Adrenal gland (tissue), 12 donors: ENCODE measurements around the gene DOK7. TPM values are rescaled to one million over a fixed set of nuclear protein-coding genes. Genes with fewer than 3 reads are reported as not detected.

Experiments used
- DNase-seq, 7 donors: peaks; one replicate each; pipeline ENCODE4 v3.0.0-alpha.2; 2019 to 2020
- H3K27ac ChIP-seq, 5 donors: fragments of 200-600 bp; sonication (generic) in 4 of 5; 1 replicate in 3 of 5; 2 replicates in 2 of 5; pipeline versions ENCODE4 v1.5.1 to v1.8.0; 2016 to 2020; ENCODE audit warnings: mild to moderate bottlenecking in 1 of 5
- H3K27me3 ChIP-seq: fragments of 200-600 bp; 2 replicates; pipeline ENCODE4 v1.8.0; 2021
- H3K36me3 ChIP-seq, 2 donors: fragments of 200-600 bp; replicated peaks in 1 of 2; 1 replicate in 1 of 2; 2 replicates in 1 of 2; pipeline versions ENCODE4 v1.5.1 to v1.8.0; 2018 to 2022
- H3K4me1 ChIP-seq, 2 donors: fragments of 200-600 bp; replicated peaks in 1 of 2; 1 replicate in 1 of 2; 2 replicates in 1 of 2; pipeline versions ENCODE4 v1.5.1 to v1.8.0; 2018 to 2021
- H3K4me3 ChIP-seq, 4 donors: fragments of 200-600 bp; sonication (generic) in 3 of 4; one replicate each; pipeline ENCODE4 v1.5.1; 2016 to 2018
- H3K9me3 ChIP-seq, 3 donors: fragments of 200-600 bp; sonication (generic) in 1 of 3; replicated peaks in 1 of 3; 1 replicate in 2 of 3; 2 replicates in 1 of 3; pipeline versions ENCODE4 v1.5.1 to v1.8.0; 2016 to 2021
- POLR2A ChIP-seq, 2 donors: fragments of 450-650 bp; IDR thresholded peaks; one replicate each; pipeline ENCODE4 v1.6.1; 2017; ENCODE audit warnings: antibody characterized with exemption in 2 of 2, mild to moderate bottlenecking in 2 of 2, moderate library complexity in 1 of 2
- WGBS, 4 donors: extraction: QIAGEN DNeasy Blood & Tissue Kit in 2 of 4; methylation state at CpG; one replicate each; pipeline versions ENCODE4 v1.1.5 to v1.1.7; 2013 to 2017; 5-methylcytosine and 5-hydroxymethylcytosine counted together
- intact Hi-C, 2 donors: fragments of 100-400 bp; cut with DNase I; formaldehyde crosslinking; loops; one replicate each; pipeline versions ENCODE4 v1.14.1 to v1.15.0; 2022 to 2023
- polyA plus RNA-seq, 3 donors: library from polyadenylated mRNA; stranded (reverse); fragments of 200-250 nt in 2 of 3; fragments of 350-450 nt in 1 of 3; fragmentation: Illumina TruSeq in 1 of 3; extraction: RNeasy Lipid Tissue Mini Kit (QIAGEN cat#74804) in 1 of 3; gene quantifications; one replicate each; pipeline ENCODE4 v1.2.3, GENCODE V29; 2013 to 2014
- total RNA-seq, 9 donors: library from RNA; depleted of rRNA in 4 of 9; stranded (reverse); fragments of >200 nt in 4 of 9; fragments of 120-200 nt in 1 of 9; fragmentation: NEBNext Ultra II Directional in 1 of 9; extraction: Animal tissue kit (Norgen Biotek cat#: 25700) in 1 of 9; gene quantifications; one replicate each; pipeline versions ENCODE4 v1.1.0 to v1.2.4, GENCODE V29; 2013 to 2023
- TF ChIP-seq, protein P1 (sequence below), 6 experiments: fragments of 450-650 bp in 4 of 6; fragments of 200-600 bp in 2 of 6; sonication (generic) in 1 of 6; IDR thresholded peaks; 1 replicate in 5 of 6; 2 replicates in 1 of 6; pipeline versions ENCODE4 v1.5.1 to v1.8.0; 2016 to 2021; ENCODE audit warnings: antibody characterized with exemption in 6 of 6, mild to moderate bottlenecking in 2 of 6, moderate library complexity in 1 of 6
- donor health status: healthy with polysubstance abuse.
- donor health status: Bipolar disorder and iron deficiency.
- donor health status: DM: yes; HTN: yes; CAD: no.
- donor health status: DM: no; HTN: no; CAD: no.
- donor health status: DM: no; HTN: no; CAD: no.
- donor health status: DM: yes; HTN: yes; CAD: no.

Gene DOK7
- total and polyA plus RNA-seq, 12 donors, result 0.18 to 4.2 (median 1.1) TPM; not detected in 1

DNA sequence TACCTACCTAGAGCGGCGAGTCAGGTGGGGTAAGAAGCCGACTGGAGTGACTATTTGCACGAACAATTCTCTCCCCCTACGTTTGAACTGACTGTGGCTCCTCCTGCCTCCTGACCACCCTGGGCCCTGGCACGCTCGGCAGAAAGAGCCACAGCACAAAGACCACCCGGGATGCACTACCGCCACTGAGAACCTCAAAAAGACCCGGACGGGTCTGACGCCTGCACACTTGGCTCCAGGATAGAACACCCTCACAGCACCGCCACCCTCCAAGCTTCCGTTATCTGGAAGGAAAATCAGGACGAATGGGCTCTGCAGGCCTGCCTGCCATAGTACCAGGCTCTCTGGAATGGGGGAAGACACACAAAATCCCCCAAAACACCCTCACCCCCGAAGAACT lies 66.9 kb downstream of the DOK7 start:
- H3K36me3 ChIP-seq, result peaks cover 0 to 14% of the 10 kb centered on the region in 2 donors
- H3K4me1 ChIP-seq, result peaks cover 15 to 32% of the 10 kb centered on the region in 2 donors
- intact Hi-C loops, result no loop called here
- no peaks in the 10 kb centered on the region for H3K9me3 ChIP-seq
- no peak for DNase-seq
- no peaks in the 10 kb centered on the region for H3K27me3 ChIP-seq
- H3K27ac ChIP-seq, result no peak overlapping the region
- 80 to 92% (median 90%) methylated on average over 15 to 16 of the region's 16 CpGs for WGBS, 4 donors
- no peak for TF ChIP-seq POLR2A (IDR thresholded peaks at IDR 0.05)
- TF ChIP-seq, protein P1, sequence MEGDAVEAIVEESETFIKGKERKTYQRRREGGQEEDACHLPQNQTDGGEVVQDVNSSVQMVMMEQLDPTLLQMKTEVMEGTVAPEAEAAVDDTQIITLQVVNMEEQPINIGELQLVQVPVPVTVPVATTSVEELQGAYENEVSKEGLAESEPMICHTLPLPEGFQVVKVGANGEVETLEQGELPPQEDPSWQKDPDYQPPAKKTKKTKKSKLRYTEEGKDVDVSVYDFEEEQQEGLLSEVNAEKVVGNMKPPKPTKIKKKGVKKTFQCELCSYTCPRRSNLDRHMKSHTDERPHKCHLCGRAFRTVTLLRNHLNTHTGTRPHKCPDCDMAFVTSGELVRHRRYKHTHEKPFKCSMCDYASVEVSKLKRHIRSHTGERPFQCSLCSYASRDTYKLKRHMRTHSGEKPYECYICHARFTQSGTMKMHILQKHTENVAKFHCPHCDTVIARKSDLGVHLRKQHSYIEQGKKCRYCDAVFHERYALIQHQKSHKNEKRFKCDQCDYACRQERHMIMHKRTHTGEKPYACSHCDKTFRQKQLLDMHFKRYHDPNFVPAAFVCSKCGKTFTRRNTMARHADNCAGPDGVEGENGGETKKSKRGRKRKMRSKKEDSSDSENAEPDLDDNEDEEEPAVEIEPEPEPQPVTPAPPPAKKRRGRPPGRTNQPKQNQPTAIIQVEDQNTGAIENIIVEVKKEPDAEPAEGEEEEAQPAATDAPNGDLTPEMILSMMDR (IDR thresholded peaks at IDR 0.05), result no peak
- H3K4me3 ChIP-seq, result no peak overlapping the region

DNA sequence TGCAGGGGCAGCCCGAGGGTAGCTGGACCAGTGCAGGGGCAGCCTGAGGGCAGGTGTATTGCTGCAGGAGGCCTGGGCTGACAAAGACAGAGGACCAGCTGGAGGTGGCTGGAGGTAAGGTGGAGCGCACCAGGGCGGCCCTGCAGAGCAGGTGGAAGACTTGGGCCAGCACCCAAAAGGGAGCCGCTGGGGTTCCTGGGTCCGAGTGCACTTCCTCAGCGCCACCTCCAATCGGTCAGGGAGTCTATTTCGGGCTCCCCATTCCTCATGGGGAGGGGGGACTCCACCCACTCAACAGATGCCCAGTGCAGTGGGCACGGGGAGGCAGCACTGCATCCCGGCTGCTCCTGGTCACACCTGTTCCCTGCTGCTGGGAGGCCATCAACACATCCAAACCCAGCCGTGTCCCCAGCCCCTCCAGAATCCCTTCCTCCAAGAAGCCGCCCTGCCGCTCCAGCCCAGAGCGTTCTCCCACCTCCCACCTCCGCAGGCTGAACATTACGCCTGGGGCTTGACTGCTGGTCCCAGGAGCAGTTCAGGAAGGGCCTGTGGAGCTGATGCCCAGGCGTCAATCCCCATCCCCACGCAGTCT lies 67.7 kb downstream of the DOK7 start:
- H3K27me3 ChIP-seq, result no peaks in the 10 kb centered on the region
- peaks cover 0 to 14% of the 10 kb centered on the region in 2 donors for H3K36me3 ChIP-seq
- TF ChIP-seq POLR2A (IDR thresholded peaks at IDR 0.05), result no peak
- TF ChIP-seq, protein P1 (IDR thresholded peaks at IDR 0.05), result no peak
- no peak overlapping the region for H3K27ac ChIP-seq
- whole genome bisulfite sequencing, 4 donors, result 80 to 87% (median 86%) methylated on average over 10 to 18 of the region's 18 CpGs
- peaks cover 15 to 32% of the 10 kb centered on the region in 2 donors for H3K4me1 ChIP-seq
- no peaks in the 10 kb centered on the region for H3K9me3 ChIP-seq
- H3K4me3 ChIP-seq, result peak overlapping the region in 1 of 4 donors; percentile 75
- DNase-seq, result no peak
- intact Hi-C loops, result no loop called here

DNA sequence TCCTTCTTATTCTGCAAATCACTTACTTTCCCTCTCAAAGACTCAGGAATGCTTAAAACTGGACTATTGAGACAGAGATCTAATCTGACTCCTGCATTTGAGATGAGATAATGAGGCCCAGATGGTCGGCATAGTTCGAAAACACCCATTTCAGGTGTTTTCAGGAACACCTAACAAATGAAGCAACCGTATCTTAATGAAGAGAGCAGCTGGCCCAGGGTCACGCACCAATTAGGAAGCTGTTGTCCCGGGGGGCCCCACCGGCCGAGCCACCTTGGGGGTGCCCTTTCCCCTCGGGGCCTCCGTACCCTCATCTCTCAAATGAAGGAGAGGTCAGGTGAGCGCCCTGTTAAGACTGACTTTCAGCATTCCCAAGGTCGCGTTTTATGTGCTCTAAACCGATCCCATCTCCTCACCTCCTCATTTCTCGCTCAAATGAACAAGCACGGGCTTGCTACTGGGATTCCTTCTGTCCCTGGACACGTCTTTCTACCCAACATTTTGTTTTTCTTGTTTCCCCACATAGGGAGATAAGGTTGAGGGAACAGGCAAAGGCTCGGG lies 68.3 kb downstream of the DOK7 start:
- H3K36me3 ChIP-seq, result peaks cover 0 to 14% of the 10 kb centered on the region in 2 donors
- peak in 2 of 7 donors; percentile 16 to 26 for DNase-seq
- WGBS, 4 donors, result 15 to 20% (median 18%) methylated on average over 13 to 17 of the region's 17 CpGs
- intact Hi-C loops, result no loop called here
- no peak overlapping the region for H3K27ac ChIP-seq
- no peaks in the 10 kb centered on the region for H3K9me3 ChIP-seq
- H3K4me1 ChIP-seq, result peaks cover 15 to 32% of the 10 kb centered on the region in 2 donors
- no peaks in the 10 kb centered on the region for H3K27me3 ChIP-seq
- H3K4me3 ChIP-seq, result peak overlapping the region in 3 of 4 donors; percentile 25 to 76 (median 75)
- TF ChIP-seq, protein P1 (IDR thresholded peaks at IDR 0.05), result no peak
- no peak for TF ChIP-seq POLR2A (IDR thresholded peaks at IDR 0.05)

DNA sequence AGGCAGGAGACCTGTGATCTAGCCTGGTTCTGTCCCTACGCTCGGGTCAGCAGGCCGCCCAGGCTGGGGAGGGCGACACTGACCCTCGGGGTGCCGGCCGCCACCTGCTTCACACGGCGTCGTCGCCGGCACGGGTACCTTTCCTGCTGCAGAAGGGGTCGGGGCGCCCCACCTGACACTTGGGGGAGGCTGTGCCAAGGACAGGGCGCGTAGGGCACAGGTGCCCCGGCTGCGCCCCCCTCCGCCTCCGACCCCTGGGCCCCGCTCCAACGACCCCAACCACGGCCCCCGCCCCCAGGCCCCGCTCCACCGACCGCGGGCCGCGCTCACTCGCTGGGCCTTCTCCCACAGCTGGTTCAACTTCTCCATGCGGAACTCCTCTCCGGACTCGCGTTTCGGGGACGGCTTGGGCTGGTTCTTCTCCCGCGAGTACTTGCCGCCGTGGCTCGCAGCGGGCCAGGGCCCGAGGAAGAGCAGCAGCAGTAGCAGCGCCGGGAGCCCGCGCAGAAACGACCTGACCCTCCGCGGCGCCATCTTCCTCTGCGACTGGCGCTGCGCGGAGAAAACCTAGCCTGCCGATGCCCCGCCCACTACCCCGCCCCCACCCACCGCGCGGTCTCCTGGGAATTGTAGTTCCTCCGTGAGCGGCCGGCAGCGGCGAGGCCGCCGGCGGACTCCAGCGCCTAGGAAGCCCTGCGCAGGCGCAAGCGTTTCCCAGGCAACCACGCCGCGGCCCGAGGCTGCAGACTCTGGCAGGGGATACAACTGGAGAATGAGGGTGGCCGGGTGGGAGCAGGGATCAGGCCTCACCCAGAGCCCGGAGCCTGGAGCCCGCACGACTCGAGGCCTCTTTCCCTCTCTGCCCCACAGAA lies 69.0 kb downstream of the DOK7 start, which contains the start of gene LRPAP1:
TSS of gene LRPAP1 (minus strand) at position 544 of the 872 bp plus-strand sequence. CDS start at position 534, 10 bp downstream.
- intact Hi-C loops, result no loop called here

More for the DNA sequence above, 69.0 kb downstream of the DOK7 start, which contains the start of gene LRPAP1:
- Histone ChIP-seq H3K4me1 (peaks cover 15 to 32% of the 10 kb centered on the region in 2 donors), H3K9me3 (no peaks in the 10 kb centered on the region), H3K36me3 (peaks cover 0 to 14% of the 10 kb centered on the region in 2 donors), H3K4me3 (peak within 1 kb of the TSS; percentile 25 to 76 (median 60)), H3K27ac (peak within 1 kb of the TSS in 3 of 5 donors; percentile 44 to 74 (median 56)), H3K27me3 (no peaks in the 10 kb centered on the region)
- DNase-seq, result peak; percentile 90 to 96 (median 94)
- 0% methylated on average over 2 to 84 of the region's 84 CpGs for WGBS, 4 donors
- TF ChIP-seq, protein P1 (IDR thresholded peaks at IDR 0.05), result no peak
- TF ChIP-seq POLR2A (IDR thresholded peaks at IDR 0.05), result peak; percentile 87 to 96
